Thyroid gland (tissue), 4 donors: ENCODE results near the gene CNTLN.

ENCODE experiments used
- POLR2A ChIP-seq, 2 donors: fragments of 450-650 bp; IDR thresholded peaks; one replicate each; pipeline ENCODE4 v1.6.1; 2017; ENCODE audit warnings: antibody characterized with exemption in 2 of 2, mild to moderate bottlenecking in 2 of 2, moderate library complexity in 1 of 2
- TF ChIP-seq, protein P1 (sequence below), 6 experiments: fragments of 200-600 bp in 3 of 6; fragments of 450-650 bp in 3 of 6; sonication (generic) in 3 of 6; IDR thresholded peaks; one replicate each; pipeline ENCODE4 v1.5.1; 2016 to 2019; ENCODE audit warnings: antibody characterized with exemption in 6 of 6, mild to moderate bottlenecking in 2 of 6, inconsistent platforms in 1 of 6, moderate library complexity in 1 of 6

DNA sequence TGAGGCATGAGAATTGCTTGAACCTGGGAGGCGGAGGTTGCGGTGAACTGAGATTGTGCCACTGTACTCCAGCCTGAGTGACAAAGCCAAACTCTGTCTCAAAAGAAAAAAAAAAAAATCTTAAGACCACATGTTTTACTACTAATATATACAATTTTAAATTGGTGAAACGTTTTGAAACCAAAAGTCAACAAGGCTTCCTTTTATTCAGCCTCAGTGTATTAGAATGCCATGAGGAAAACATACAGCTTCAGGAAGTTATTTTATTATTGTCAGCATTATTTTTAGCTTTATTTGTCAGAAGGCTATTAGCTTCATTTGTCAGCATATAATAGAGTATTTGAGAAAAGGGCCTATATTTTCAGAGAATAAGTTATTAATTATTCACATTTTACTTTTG, 280.1 kb downstream of the CNTLN start:
- TF ChIP-seq POLR2A (IDR thresholded peaks at IDR 0.05) = no peak
- TF ChIP-seq, protein P1, sequence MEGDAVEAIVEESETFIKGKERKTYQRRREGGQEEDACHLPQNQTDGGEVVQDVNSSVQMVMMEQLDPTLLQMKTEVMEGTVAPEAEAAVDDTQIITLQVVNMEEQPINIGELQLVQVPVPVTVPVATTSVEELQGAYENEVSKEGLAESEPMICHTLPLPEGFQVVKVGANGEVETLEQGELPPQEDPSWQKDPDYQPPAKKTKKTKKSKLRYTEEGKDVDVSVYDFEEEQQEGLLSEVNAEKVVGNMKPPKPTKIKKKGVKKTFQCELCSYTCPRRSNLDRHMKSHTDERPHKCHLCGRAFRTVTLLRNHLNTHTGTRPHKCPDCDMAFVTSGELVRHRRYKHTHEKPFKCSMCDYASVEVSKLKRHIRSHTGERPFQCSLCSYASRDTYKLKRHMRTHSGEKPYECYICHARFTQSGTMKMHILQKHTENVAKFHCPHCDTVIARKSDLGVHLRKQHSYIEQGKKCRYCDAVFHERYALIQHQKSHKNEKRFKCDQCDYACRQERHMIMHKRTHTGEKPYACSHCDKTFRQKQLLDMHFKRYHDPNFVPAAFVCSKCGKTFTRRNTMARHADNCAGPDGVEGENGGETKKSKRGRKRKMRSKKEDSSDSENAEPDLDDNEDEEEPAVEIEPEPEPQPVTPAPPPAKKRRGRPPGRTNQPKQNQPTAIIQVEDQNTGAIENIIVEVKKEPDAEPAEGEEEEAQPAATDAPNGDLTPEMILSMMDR (IDR thresholded peaks at IDR 0.05) = no peak
